ENCODE results near the gene ATG14. TPM values are rescaled to one million over a fixed set of nuclear protein-coding genes. Genes with fewer than 3 reads are reported as not detected.
A peak's percentile ranks its signal among the peaks of the same experiment; 100 is the strongest.

Gene ATG14
- total and polyA plus RNA-seq, 2 donors (not counting 1 experiment from before 2014, with no cell fraction given) = 7.2 to 15.5 TPM

- CTCF ChIA-PET = interaction anchor here (0.6 to 1.9 kb wide), 4 partner anchors 10 to 70 kb away, joined by 3 to 5 read pairs (median 3); no protein-coding TSS in a partner anchor
- peaks cover 59% of the 10 kb centered on the region for H3K4me1 Mint-ChIP-seq
- POLR2A ChIA-PET = no interaction called here
- H3K9me3 ChIP-seq (ENCODE audit: control extremely low read depth in 1 of 3, control insufficient read depth in 2 of 3, insufficient read depth in 1 of 3, low read length in 2 of 3) = no peaks in the 10 kb centered on the region
- peaks cover 27 to 30% of the 10 kb centered on the region in 2 donors for H3K4me1 ChIP-seq (ENCODE audit: control insufficient read depth in 2 of 2, insufficient read depth in 2 of 2, low read length in 2 of 2)
- H2AFZ ChIP-seq (ENCODE audit: insufficient read depth, low read depth, low read length, poor library complexity, severe bottlenecking) = peak overlapping the region; percentile 3
- DNase-seq (peak; percentile 15), ATAC-seq (ENCODE audit: low read depth) (no peak)
- TF ChIP-seq CTCF (IDR thresholded peaks at IDR 0.05) (no peak), EZH2 (IDR thresholded peaks at IDR 0.05; ENCODE audit: borderline replicate concordance, insufficient read depth, low read depth, low read length, poor library complexity, severe bottlenecking) (no peak)
- peak overlapping the region; percentile 74 for H3K4me3 Mint-ChIP-seq
- H3K4me2 ChIP-seq (replicated peaks; ENCODE audit: low read depth, low read length, poor library complexity, severe bottlenecking) = peak overlapping the region; percentile 33
- peaks cover 87% of the 10 kb centered on the region for H3K79me2 ChIP-seq (ENCODE audit: control insufficient read depth, insufficient read depth, low read length)
- H3K27me3 ChIP-seq (replicated peaks in 1 of 4; ENCODE audit: control extremely low read depth in 1 of 4, control insufficient read depth in 3 of 4, insufficient read depth in 4 of 4, low read length in 3 of 4) = no peaks in the 10 kb centered on the region
- H3K9me3 Mint-ChIP-seq (ENCODE audit: insufficient read depth) = no peaks in the 10 kb centered on the region
- peak overlapping the region; percentile 60 for H3K27ac Mint-ChIP-seq
- H3K27ac ChIP-seq (ENCODE audit: low read length in 2 of 2) = peak overlapping the region; percentile 20 to 70
- no peaks in the 10 kb centered on the region for H3K27me3 Mint-ChIP-seq
- intact Hi-C loops (cut with micrococcal nuclease) = no loop called here
- H3K4me3 ChIP-seq (ENCODE audit: control extremely low read depth in 1 of 5, extremely low read depth in 1 of 5, insufficient read depth in 1 of 5, low read depth in 2 of 5, low read length in 4 of 5) = peak overlapping the region in 2 of 5 experiments; percentile 3 to 24
- 67% methylated on average over 5 of the region's 7 CpGs for WGBS (ENCODE audit: insufficient coverage)
- no peaks in the 10 kb centered on the region for H3K36me3 ChIP-seq (replicated peaks in 1 of 2; ENCODE audit: control extremely low read depth in 1 of 2, control insufficient read depth in 1 of 2, extremely low read depth in 1 of 2, insufficient read depth in 2 of 2, low read length in 1 of 2)
- peak overlapping the region; percentile 22 for H3K9ac ChIP-seq (ENCODE audit: low read length)
- H4K20me1 ChIP-seq (ENCODE audit: control insufficient read depth, insufficient read depth, low read length, poor library complexity, severe bottlenecking) = no peaks in the 10 kb centered on the region
Measured at GRCh38 chr14:55332654-55333570, 78.7 kb downstream of the ATG14 start.
